ENCODE data around the gene ZFYVE16. TPM values are rescaled to one million over a fixed set of nuclear protein-coding genes. Genes with fewer than 3 reads are reported as not detected.

ZFYVE16 gene
- total RNA-seq, 4 donors from 2014 or later, result 16.8 to 40.7 (median 22.8) TPM

DNA sequence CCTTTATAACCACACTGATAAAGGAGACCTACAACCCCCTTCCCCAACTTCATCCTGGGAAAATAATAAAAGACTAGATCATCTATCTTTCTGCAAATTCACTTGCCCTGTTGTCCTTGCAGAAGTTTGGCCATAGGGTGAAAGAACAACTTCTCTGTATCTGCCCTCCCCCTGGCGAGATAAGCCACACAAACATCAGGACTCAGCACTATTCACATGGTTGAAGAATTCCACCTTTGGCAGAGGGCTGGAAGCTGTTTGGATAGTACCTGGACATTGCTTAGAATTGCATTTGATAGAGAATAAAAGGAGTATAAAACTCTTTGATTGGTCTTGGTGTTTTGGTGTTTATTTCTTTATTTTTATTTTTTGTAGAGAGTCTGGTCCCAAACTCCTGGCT, 97.0 kb downstream of the ZFYVE16 start:
- Histone ChIP-seq H3K4me3 (no peak overlapping the region), H3K9me3 (no peaks in the 10 kb centered on the region), H3K27me3 (no peaks in the 10 kb centered on the region), H3K27ac (replicated peaks in 1 of 4) (no peak overlapping the region), H3K36me3 (no peaks in the 10 kb centered on the region), H3K4me1 (no peaks in the 10 kb centered on the region)
- intact Hi-C loops (cut with DNase I), result no loop called here
- WGBS, result 82% methylated on average over 1 of the region's 1 CpG
- no peak for DNase-seq (ENCODE audit: extremely low spot score)
- TF ChIP-seq POLR2A (IDR thresholded peaks at IDR 0.05; ENCODE audit: low read depth), result no peak
- TF ChIP-seq POLR2AphosphoS5 (IDR thresholded peaks at IDR 0.05), result no peak
- TF ChIP-seq EP300 (IDR thresholded peaks at IDR 0.05), result no peak

DNA sequence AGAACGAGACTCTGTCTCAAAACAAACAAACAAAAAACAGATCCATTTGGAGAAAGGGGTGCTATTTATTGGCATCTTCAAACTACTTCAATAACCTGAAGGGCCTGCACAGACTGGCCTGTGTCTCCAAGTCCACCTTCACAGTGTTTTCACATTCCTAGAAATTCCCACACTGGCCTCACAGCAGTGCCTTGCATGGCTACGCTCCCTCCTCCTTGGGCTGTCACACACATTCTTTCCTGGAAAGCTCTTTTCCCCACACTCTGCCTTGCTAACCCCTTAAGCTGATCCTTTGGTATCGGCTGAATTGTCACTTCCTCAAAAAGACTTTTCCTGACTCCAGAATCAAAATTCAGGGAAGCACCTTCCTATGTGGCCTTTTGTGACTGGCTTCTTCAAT, 99.8 kb downstream of the ZFYVE16 start:
- no peaks in the 10 kb centered on the region for H3K4me1 ChIP-seq
- H3K27ac ChIP-seq (replicated peaks in 1 of 4), result no peak overlapping the region
- no peaks in the 10 kb centered on the region for H3K27me3 ChIP-seq
- H3K4me3 ChIP-seq, result no peak overlapping the region
- intact Hi-C loops (cut with DNase I), result no loop called here
- H3K36me3 ChIP-seq, result no peaks in the 10 kb centered on the region
- no peak for DNase-seq (ENCODE audit: extremely low spot score)
- TF ChIP-seq CTCF (IDR thresholded peaks at IDR 0.05) (no peak), EP300 (IDR thresholded peaks at IDR 0.05) (no peak), POLR2AphosphoS5 (IDR thresholded peaks at IDR 0.05) (no peak), POLR2A (IDR thresholded peaks at IDR 0.05; ENCODE audit: low read depth) (no peak)
- no peaks in the 10 kb centered on the region for H3K9me3 ChIP-seq
- 85% methylated on average over 3 of the region's 3 CpGs for WGBS

DNA sequence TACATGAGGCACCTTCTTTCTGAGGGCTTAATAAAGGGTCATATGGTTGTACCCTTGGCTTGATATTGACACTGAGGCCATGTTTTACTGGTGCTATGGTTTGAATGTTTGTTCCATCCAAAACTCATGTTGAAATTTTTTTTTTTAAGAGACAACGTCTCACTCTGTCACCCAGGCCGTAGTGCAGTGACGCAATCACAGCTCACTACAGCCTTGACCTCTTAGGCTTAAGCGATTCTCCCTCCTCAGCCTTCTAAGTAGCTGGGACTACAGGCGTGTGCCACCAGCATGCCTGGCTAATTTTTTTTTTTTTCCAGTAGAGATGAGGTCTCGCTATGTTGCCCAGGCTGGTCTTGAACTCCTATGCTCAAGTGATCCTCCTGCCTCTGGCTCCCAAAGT, 101.0 kb downstream of the ZFYVE16 start:
- DNase-seq (ENCODE audit: extremely low spot score), result no peak
- Histone ChIP-seq H3K4me3 (no peak overlapping the region), H3K27me3 (no peaks in the 10 kb centered on the region), H3K9me3 (no peaks in the 10 kb centered on the region), H3K36me3 (no peaks in the 10 kb centered on the region), H3K4me1 (no peaks in the 10 kb centered on the region), H3K27ac (replicated peaks in 1 of 4) (no peak overlapping the region)
- intact Hi-C loops (cut with DNase I), result no loop called here
- TF ChIP-seq POLR2A (IDR thresholded peaks at IDR 0.05; ENCODE audit: low read depth) (no peak), POLR2AphosphoS5 (IDR thresholded peaks at IDR 0.05) (no peak), CTCF (IDR thresholded peaks at IDR 0.05) (no peak), EP300 (IDR thresholded peaks at IDR 0.05) (no peak)
- whole genome bisulfite sequencing, result 88% methylated on average over 6 of the region's 6 CpGs

DNA sequence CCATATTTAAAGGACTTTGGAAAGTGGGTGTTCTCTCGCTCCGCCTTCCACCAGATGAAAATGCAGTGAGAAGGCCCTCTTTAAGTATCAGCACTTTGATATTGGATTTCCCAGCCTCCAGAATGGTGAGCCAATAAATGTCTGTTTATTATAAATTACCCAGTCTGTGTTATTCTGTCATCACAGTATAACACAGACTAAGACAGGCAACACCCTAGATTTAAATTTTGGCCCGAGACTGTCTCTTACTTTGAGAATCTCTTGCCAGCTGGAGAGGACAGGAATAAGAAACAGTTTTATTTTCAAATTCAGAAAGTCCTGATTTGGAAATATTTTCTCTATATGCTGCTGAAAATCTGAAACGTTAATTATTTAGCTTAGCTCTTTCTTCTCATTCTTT, 101.5 kb downstream of the ZFYVE16 start:
- WGBS, result 86% methylated on average over 4 of the region's 4 CpGs
- DNase-seq (ENCODE audit: extremely low spot score), result no peak
- no peak overlapping the region for H3K27ac ChIP-seq (replicated peaks in 1 of 4)
- no peaks in the 10 kb centered on the region for H3K4me1 ChIP-seq
- TF ChIP-seq CTCF (IDR thresholded peaks at IDR 0.05) (no peak), POLR2A (IDR thresholded peaks at IDR 0.05; ENCODE audit: low read depth) (no peak), POLR2AphosphoS5 (IDR thresholded peaks at IDR 0.05) (no peak), EP300 (IDR thresholded peaks at IDR 0.05) (no peak)
- no peaks in the 10 kb centered on the region for H3K9me3 ChIP-seq
- H3K4me3 ChIP-seq, result no peak overlapping the region
- no peaks in the 10 kb centered on the region for H3K36me3 ChIP-seq
- intact Hi-C loops (cut with DNase I), result no loop called here
- H3K27me3 ChIP-seq, result no peaks in the 10 kb centered on the region

DNA sequence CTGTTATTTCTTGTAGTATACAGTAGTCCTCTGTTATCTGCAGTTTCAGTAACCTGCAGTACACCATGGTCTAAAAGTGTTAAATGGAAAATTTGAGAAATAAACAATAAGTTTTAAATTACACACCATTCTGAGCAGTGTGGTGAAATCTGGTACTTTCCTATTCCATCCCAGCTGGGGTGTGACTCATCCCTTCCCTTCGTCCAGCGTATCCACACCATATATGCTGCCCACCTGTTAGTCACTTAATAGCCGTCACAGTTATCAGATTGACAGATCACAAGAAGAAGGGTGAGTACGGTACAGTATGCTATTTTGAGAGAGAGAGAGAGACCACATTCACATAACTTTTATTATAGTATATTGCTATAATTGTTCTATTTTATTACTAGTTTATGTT, 109.0 kb downstream of the ZFYVE16 start:
- WGBS, result 60% methylated on average over 4 of the region's 4 CpGs
- Histone ChIP-seq H3K27me3 (no peaks in the 10 kb centered on the region), H3K4me1 (no peaks in the 10 kb centered on the region), H3K36me3 (peaks cover 0 to 8% (median 0%) of the 10 kb centered on the region in 4 donors), H3K9me3 (no peaks in the 10 kb centered on the region), H3K27ac (replicated peaks in 1 of 4) (no peak overlapping the region), H3K4me3 (no peak overlapping the region)
- no peak for DNase-seq (ENCODE audit: extremely low spot score)
- TF ChIP-seq CTCF (IDR thresholded peaks at IDR 0.05), result no peak
- no peak for TF ChIP-seq EP300 (IDR thresholded peaks at IDR 0.05)
- no peak for TF ChIP-seq POLR2A (IDR thresholded peaks at IDR 0.05; ENCODE audit: low read depth)
- no peak for TF ChIP-seq POLR2AphosphoS5 (IDR thresholded peaks at IDR 0.05)
- intact Hi-C loops (cut with DNase I), result no loop called here

Small RNAs within 50 kb of the gene (small RNA-seq; reads per million reads assigned to genes)
- gene RNU6-211P, result 0 to 0.50 (median 0.37) reads per million in 3 donors

Other genes with a start within 250 kb of the ZFYVE16 start
- gene SERINC5, start 152.0 kb upstream of the ZFYVE16 start, total RNA-seq, result 1 to 10 TPM; 5.8 to 9.1 (median 8.3) TPM
- not detected for gene SPZ1, start 88.1 kb upstream of the ZFYVE16 start, total RNA-seq
- gene FAM151B, start 80.0 kb downstream of the ZFYVE16 start, total RNA-seq, result 1 to 10 TPM; 1.6 to 2.6 (median 2.2) TPM
- gene ANKRD34B, start 162.2 kb downstream of the ZFYVE16 start, total RNA-seq, result under 1 TPM in 1 of 4 donors, not detected in 3; under 0.01 TPM
- 10 to 100 TPM in 1 of 4 donors, 1 to 10 TPM in 3; 7.6 to 11.6 (median 9.3) TPM for gene MSH3, start 246.6 kb downstream of the ZFYVE16 start, total RNA-seq
- 10 to 100 TPM in 1 of 4 donors, 1 to 10 TPM in 3; 4.7 to 11.6 (median 8.5) TPM for gene DHFR, start 246.9 kb downstream of the ZFYVE16 start, total RNA-seq